ENCODE data around the gene NNT. TPM values are rescaled to one million over a fixed set of nuclear protein-coding genes. Genes with fewer than 3 reads are reported as not detected.

NNT gene
- total and polyA plus RNA-seq, 2 of the 13 experiments (the other 11 are each of a cell fraction or from before 2014, with no cell fraction given): 21.1 to 58.0 TPM

DNA sequence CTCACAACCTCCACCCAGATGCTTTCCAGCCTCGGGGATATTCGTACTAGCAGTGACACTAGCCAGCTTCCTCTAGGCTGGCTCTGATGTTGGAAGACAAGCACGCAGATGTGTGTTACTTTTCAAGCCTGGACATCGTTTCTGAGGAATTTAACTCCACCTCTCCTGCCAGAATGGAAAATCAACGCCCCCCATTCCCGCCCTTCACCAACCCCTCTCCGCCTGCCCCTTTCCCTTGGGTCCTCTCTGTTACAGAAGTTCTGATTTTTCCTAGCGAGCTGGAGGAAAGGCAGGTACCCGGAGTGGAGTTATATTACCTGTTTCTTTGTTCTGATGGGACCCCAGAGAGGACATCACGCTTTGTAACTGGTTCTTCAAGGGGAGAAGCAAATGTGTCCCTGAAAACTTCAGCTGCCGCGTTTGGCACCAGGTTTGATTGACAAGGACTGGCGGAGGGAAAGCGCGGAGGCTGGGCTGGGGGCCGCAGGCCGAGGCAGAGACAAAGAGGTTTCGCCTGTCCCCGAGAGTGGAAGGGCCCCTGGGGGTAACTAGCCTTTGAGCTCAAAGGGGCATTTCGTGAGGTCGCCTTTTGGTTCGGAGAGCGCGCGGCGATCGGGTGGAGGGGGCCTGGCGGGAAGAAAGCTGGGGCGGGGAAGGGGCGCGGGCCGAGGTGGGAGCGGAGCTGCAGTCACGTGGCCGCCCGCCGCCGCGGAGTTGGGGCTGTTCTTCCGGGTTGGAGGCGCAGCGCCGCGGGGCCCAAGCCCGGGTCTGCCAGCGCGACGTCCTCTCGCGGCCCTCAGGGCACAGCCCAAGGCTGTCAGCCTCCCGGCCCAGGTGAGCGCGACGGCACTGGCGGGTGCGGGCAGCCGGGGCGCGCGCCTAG lies at the start of gene NNT (continued):
- TF ChIP-seq, protein P1, sequence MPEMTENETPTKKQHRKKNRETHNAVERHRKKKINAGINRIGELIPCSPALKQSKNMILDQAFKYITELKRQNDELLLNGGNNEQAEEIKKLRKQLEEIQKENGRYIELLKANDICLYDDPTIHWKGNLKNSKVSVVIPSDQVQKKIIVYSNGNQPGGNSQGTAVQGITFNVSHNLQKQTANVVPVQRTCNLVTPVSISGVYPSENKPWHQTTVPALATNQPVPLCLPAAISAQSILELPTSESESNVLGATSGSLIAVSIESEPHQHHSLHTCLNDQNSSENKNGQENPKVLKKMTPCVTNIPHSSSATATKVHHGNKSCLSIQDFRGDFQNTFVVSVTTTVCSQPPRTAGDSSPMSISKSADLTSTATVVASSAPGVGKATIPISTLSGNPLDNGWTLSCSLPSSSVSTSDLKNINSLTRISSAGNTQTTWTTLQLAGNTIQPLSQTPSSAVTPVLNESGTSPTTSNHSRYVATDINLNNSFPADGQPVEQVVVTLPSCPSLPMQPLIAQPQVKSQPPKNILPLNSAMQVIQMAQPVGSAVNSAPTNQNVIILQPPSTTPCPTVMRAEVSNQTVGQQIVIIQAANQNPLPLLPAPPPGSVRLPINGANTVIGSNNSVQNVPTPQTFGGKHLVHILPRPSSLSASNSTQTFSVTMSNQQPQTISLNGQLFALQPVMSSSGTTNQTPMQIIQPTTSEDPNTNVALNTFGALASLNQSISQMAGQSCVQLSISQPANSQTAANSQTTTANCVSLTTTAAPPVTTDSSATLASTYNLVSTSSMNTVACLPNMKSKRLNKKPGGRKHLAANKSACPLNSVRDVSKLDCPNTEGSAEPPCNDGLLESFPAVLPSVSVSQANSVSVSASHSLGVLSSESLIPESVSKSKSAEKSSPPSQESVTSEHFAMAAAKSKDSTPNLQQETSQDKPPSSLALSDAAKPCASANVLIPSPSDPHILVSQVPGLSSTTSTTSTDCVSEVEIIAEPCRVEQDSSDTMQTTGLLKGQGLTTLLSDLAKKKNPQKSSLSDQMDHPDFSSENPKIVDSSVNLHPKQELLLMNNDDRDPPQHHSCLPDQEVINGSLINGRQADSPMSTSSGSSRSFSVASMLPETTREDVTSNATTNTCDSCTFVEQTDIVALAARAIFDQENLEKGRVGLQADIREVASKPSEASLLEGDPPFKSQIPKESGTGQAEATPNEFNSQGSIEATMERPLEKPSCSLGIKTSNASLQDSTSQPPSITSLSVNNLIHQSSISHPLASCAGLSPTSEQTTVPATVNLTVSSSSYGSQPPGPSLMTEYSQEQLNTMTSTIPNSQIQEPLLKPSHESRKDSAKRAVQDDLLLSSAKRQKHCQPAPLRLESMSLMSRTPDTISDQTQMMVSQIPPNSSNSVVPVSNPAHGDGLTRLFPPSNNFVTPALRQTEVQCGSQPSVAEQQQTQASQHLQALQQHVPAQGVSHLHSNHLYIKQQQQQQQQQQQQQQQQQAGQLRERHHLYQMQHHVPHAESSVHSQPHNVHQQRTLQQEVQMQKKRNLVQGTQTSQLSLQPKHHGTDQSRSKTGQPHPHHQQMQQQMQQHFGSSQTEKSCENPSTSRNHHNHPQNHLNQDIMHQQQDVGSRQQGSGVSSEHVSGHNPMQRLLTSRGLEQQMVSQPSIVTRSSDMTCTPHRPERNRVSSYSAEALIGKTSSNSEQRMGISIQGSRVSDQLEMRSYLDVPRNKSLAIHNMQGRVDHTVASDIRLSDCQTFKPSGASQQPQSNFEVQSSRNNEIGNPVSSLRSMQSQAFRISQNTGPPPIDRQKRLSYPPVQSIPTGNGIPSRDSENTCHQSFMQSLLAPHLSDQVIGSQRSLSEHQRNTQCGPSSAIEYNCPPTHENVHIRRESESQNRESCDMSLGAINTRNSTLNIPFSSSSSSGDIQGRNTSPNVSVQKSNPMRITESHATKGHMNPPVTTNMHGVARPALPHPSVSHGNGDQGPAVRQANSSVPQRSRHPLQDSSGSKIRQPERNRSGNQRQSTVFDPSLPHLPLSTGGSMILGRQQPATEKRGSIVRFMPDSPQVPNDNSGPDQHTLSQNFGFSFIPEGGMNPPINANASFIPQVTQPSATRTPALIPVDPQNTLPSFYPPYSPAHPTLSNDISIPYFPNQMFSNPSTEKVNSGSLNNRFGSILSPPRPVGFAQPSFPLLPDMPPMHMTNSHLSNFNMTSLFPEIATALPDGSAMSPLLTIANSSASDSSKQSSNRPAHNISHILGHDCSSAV (CRISPR knock-in tag; IDR thresholded peaks at IDR 0.05; ENCODE audit: borderline replicate concordance): no peak
- no peak for TF ChIP-seq SOX6 (IDR thresholded peaks at IDR 0.05)
- TF ChIP-seq SOX6 (CRISPR knock-in tag; IDR thresholded peaks at IDR 0.05): no peak
- no peak for TF ChIP-seq ZZZ3 (CRISPR knock-in tag; IDR thresholded peaks at IDR 0.05; ENCODE audit: borderline replicate concordance)
- TF ChIP-seq SRSF4 (IDR thresholded peaks at IDR 0.05; ENCODE audit: low read depth, low read length, poor library complexity, severe bottlenecking): no peak
- no peak for TF ChIP-seq PTBP1 (IDR thresholded peaks at IDR 0.05; ENCODE audit: low read depth, low read length, poor library complexity, severe bottlenecking)
- no peak; the same call in none of the 2 replicates for TF ChIP-seq PITX1 (CRISPR knock-in tag; IDR thresholded peaks at IDR 0.05)
- no peak for TF ChIP-seq SIN3B (IDR thresholded peaks at IDR 0.05; ENCODE audit: low read length)
- no peak; the same call in 1 of the 2 replicates for TF ChIP-seq ZNF776 (CRISPR knock-in tag; IDR thresholded peaks at IDR 0.05)
- no peak for TF ChIP-seq ZNF282 (IDR thresholded peaks at IDR 0.05; ENCODE audit: partially characterized antibody)
- TF ChIP-seq SIN3A (IDR thresholded peaks at IDR 0.05; ENCODE audit: borderline replicate concordance, low read depth, low read length): peak; percentile 88; the same call in 1 of the 2 replicates
- TF ChIP-seq, protein P2, sequence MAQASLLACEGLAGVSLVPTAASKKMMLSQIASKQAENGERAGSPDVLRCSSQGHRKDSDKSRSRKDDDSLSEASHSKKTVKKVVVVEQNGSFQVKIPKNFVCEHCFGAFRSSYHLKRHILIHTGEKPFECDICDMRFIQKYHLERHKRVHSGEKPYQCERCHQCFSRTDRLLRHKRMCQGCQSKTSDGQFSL (CRISPR knock-in tag; IDR thresholded peaks at IDR 0.05): no peak

Data from HepG2 (cell line).